Stimulated activated CD4-positive, alpha-beta T cell treated with anti-CD3 and anti-CD28 coated beads, Interleukin-1b, Interleukin-23, amount 100 ng/mL, for 4 hours (primary cell): ENCODE measurements around the gene KCNIP3.

Experiments
- DNase-seq, 2 donors: peaks; one replicate each; pipeline ENCODE4 v3.0.0-alpha.2; 2020; ENCODE audit warnings: low read depth in 2 of 2

KCNIP3 gene

DNA sequence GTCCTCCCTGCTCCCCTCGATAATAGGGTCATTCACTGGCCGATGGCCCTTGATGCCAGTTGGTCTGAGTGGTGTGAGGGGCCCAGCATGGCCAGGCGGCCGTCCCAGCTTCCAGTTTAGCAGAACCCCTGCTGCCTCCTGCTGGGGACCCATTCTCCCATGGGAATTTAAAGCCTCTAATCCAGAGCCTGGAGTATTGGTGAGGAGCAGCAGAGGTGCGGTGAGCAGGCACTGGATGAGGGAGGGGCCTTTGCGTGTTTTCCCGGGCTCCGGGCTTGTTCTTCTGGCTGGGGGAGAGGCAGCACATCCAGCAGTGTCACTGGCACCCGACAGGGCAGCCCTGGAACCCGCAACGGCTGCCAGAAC is 17.4 kb downstream of the KCNIP3 start:
- no peak for DNase-seq

DNA sequence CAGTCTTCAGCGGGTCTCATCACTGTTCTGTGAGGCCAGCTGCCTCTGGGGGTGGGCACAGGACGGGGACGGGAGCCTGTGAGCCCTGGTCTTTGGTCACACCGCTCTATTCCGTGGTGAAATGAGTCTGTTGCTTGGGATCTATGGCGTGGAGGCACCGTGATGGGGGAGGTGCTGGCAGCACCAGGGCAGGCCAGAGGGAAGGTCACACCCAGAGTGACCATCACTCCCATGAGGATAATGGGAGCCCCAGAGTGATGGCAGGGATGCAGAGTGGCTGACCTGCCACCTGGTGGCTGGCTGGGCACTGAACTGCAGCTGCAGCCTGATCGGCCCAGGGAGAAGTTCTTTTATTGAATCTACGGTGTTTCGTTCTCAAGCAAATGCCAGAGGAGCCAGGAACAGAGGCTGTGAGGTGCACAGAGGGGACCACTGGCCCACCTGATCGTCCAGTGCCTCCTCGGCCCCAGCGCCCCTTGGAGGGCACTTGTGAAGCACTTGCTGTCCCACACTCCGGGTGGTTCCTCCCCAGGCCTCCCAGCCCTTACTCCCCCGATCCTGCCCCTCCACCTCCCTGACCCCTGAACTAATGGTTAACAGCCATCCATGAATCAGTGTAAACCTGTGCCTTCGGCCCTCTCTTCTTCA is 17.9 kb downstream of the KCNIP3 start:
- DNase-seq = no peak

DNA sequence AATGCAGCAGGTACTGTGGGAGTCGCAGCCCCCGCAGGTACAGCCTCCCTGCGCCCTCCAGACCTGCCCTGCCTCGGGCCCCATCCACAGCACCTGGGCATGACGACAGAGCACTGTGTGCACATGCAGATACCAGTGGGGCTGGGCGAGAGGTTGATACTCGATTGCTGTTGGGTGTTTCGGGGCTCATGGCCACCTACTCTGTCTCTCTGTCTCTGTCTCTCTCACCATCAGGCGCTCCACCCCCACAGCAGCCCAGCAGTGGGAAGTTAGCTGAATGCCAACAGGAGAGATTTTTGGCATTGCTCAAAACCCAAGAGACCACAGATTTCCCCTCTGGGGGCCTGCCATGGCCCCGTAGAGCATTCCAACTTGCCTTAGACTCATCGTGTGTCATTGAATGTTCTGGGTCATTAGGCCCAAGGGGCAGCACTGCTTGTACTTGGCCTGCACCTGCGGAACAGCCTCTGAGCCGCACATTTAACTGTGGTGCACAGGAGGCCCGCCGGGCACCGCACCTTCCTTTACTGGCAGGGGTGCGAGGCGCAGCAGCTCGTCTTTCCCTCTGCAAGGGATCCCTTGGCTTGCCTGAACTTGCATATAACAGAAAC is 18.8 kb downstream of the KCNIP3 start:
- DNase-seq = no peak

GRCh38 chr2:95316466-95317122 is 19.4 kb downstream of the KCNIP3 start:
- DNase-seq = no peak

GRCh38 chr2:95317123-95317500 is 20.0 kb downstream of the KCNIP3 start:
- DNase-seq = no peak

DNA sequence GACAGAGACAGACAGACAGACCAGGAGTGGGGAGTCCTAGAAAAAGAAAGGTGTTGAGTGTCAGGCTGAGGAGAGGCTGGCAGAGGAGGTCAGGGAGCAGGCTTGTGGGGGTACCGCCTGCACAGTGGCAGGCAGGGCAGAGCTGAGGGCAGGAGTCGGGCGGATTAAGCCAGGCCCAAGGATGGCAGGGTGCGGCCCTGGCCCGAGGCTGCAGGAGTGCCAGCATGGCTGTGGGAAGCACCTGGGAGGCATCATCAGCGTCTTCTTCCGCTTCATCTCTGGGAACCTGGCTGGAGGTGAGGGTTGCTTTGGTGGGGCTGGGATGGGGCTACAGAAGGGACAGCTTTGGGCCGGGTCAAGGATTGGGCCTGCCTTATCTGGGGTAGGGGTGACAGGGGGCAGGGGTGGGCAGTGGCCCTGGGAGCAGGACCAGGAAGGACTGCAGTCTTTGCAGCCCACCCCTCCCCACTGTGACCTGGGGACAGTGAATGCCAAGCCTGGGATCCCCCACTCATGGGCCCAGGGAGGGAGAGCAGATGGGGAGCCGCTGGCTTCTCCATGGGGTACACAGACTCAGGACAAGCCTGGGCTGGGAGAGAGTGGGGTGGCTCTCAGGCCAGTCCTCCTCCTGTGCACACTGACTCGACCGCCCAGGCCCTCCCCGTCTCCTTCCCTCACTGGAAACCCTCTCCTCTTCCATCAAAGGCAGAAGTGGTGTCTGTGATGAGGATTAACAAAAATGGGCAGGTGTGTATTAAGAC is 20.7 kb downstream of the KCNIP3 start:
- DNase-seq = no peak

- DNase-seq = no peak
Measured at GRCh38 chr2:95318431-95319220, 21.5 kb downstream of the KCNIP3 start.

GRCh38 chr2:95319481-95320343 is 22.6 kb downstream of the KCNIP3 start:
- DNase-seq = no peak

- DNase-seq = no peak
Measured at GRCh38 chr2:95320344-95320712, 23.2 kb downstream of the KCNIP3 start.

DNA sequence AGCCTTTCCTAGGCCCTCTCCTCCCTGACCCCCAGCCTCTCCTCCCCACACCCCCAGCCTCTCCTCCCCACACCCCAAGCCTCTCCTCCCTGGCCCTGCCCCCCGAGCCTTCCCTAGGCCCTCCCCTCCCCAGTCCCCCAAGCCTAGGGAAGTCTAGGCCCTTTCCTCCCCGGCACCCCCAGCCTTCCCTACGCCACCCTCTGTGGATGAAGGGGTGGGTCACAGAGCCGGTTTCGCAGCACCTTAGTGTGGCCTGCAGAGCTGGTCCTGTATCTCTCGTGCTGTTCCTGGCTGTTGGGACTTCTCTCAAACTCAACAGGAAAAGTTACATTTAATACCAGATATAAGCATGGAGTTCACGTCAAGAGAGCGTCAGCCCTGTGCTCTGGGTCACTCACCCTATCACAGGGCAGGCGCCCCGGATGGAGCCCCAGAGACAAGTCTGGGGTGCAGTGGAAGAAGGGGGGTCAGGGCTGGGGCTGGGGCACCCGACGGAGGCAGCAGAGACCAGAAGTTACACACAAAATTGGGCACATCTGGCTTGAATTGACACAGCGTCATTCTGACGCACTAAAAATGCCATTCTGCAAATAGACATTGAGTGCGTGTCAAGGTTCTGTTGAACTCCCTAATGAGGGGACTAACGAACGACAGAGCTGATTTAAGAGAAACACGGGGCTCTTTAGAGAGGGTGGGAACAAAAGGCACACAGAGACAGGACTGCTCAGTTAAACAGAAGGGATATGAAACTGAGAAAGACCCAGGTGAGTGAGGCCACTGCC is 24.0 kb downstream of the KCNIP3 start:
- DNase-seq = no peak

DNA sequence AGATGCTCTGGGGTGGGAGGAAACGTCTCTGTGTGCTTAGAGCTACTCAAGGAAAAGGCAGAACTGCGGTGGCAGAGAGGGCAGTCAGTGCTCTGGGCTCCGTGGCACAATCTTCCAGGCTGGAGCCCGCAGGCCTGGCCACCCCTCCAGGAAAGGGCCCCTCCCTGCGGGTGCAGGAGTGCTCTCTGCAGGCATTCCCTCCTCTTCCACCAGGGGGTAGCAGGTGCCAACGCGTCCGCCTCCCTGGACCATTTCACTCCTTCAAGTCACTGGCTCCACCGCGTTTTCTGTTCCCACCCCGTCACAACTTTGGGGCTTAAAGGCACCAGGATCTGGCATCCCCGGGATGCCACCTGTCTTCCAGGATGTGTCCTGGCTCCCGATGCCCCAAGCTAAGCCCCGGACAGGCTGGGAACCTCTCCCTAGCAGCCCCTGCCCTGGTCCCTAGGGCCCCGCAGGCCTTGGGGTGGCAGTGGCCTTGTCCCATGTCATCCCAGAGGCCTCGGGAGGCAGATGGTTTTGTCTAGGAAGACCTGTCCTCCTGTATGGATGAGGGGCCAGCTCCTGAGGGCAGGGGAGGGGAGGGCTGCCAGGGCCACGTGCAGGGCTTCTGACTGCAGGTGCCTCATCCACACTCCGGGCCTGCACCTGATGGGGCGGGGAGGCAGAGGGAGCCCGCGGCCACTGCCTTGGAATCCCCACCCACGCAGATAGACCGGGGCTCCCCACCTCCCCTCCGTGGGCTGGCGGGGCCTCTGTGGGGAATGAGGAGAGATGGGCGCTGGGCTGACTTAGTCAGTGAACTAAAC is 26.4 kb downstream of the KCNIP3 start:
- no peak for DNase-seq

DNA sequence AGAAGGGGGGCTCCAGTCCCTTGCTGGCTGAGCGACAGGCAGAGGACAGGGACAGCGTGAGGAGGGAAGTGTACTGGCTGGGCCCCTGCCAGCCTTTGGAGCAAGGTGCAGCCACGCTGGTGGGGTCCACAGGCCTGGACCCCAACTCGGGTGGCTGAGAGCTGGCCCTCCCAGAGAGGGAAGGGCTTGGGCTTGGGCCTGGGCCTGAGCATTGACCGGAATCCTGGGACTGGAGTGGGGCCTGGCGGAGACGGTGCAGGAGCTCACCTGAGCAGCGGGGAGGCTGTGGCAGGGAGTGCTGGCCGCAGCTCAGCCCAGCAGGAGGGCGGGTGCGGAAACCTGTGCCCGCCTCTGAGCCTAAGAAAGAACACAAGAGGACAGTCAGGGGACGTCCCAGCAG is 27.9 kb downstream of the KCNIP3 start:
- no peak for DNase-seq

DNA sequence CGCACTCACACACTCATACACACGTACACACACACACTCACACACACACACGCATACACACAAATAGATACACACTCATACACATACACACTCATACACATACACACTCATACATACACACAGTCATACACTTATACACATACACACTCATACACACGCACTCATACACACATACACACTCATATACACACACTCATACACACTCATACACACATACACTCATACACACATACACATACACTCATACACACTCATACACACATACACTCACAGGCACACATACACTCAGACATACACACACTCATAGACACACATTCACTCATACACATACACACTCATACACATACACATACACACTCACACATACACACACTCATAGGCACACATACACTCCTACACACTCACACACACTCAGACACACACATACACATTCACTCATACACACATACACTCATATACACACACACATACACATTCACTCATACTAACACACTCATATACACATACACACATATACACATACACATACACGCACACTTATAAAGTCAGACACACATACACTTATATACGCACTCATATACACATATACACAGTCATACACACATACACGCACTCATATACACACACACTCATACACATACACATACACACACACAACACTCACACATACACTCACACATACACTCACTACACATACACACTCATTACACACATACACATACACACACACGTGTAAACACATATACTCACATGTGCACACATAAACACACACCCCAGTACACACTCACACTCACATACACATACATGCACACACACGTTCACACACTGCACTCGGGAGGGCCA is 28.7 kb downstream of the KCNIP3 start:
- DNase-seq = no peak

DNA sequence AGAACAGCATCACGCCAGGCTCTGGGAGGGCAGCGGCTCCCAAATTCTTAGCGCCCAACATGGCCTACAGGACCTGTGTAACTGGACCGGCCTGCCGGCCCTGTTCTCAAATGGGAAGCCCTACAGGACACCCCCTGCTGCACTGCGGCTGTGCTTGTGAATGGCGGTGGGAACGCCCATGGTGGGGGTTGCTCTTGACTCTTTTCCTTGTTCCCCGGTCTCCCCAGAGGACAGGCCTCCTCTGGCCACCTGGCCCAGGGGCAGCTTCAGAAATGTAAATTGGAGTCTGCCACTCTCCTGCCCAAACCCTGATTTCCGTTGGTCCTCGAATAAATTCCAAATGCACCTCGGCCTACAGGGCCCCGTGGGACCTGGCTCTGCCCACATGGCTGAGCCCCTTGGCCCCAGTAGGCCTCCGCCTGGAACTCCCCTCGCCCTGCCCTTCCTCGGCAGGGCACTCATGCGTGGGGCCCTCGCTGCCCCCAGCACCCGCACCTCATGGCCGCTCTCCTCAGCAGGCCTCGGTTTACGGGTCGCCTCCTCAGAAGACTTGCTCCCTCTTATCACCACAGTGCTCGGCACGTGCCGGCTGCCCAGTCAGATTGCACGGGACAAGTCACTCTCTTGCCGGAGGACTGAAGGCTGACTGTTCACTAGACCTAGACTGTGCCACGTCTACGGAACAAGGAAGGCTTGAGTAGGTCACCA is 29.4 kb downstream of the KCNIP3 start:
- no peak for DNase-seq

- DNase-seq = no peak
Measured at GRCh38 chr2:95327861-95328260, 30.7 kb downstream of the KCNIP3 start.

- DNase-seq = no peak
Measured at GRCh38 chr2:95328358-95329125, 31.4 kb downstream of the KCNIP3 start.

GRCh38 chr2:95329401-95329800 is 32.3 kb downstream of the KCNIP3 start:
- no peak for DNase-seq
